ENCODE results near the gene ZNF45.

DNA sequence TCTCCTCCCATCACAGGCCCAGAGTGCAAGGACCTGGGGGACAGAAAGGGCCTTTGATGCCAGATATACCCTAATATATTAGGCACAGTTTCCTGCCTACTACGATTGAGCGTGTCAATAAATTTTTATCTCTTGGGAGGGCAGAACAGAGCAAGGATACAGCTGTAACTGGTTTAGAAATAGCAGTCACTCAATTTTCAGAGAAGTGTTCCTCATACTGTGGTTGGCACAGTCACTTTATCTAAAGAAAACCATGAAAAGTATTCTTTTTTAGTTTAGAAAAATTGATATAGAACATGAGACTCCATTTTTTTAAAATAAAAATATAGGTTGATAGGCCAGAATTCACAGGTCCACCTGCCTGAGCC, 48.4 kb upstream of the ZNF45 start:
- TF ChIP-seq TAF1 (IDR thresholded peaks at IDR 0.05; ENCODE audit: borderline replicate concordance, low read depth, low read length) (no peak), POLR2AphosphoS5 (IDR thresholded peaks at IDR 0.05; ENCODE audit: low read depth, low read length) (no peak), POLR2A (IDR thresholded peaks at IDR 0.05; ENCODE audit: low read depth, low read length) (no peak)

Measured in GM12892 (cell line).